Breast epithelium (tissue), 3 donors: ENCODE measurements around the gene CNTNAP2.

Experiments used
- POLR2AphosphoS5 ChIP-seq, 3 donors: sonication (generic); formaldehyde crosslinking; IDR thresholded peaks; one replicate each; pipeline ENCODE4 v1.6.1; 2017; ENCODE audit warnings: antibody characterized with exemption in 3 of 3
- TF ChIP-seq, protein P1 (sequence below), 3 donors: fragments of 450-650 bp; IDR thresholded peaks; one replicate each; pipeline ENCODE4 v1.5.1; 2016 to 2017; ENCODE audit warnings: antibody characterized with exemption in 3 of 3, mild to moderate bottlenecking in 3 of 3, moderate library complexity in 3 of 3

DNA sequence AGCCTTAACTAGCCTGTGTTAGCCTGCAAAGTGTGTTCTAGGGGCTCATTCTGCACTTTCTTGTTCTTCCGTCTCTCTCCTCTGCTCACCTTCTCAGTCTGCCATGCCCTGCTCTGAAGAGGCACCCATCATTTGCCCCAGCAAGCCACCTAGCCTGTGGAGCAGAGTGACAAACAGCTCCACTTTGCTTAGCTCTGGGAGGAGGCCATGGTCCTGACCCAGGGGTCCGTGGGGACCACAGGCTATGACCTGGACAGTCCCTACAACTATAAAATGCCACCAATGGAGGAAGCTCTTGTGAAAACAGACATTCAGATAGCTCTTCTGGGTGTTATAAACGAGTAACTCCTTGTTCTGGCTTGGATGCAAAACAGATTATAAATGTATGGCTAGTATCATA is 1029.6 kb downstream of the CNTNAP2 start:
- TF ChIP-seq, protein P1, sequence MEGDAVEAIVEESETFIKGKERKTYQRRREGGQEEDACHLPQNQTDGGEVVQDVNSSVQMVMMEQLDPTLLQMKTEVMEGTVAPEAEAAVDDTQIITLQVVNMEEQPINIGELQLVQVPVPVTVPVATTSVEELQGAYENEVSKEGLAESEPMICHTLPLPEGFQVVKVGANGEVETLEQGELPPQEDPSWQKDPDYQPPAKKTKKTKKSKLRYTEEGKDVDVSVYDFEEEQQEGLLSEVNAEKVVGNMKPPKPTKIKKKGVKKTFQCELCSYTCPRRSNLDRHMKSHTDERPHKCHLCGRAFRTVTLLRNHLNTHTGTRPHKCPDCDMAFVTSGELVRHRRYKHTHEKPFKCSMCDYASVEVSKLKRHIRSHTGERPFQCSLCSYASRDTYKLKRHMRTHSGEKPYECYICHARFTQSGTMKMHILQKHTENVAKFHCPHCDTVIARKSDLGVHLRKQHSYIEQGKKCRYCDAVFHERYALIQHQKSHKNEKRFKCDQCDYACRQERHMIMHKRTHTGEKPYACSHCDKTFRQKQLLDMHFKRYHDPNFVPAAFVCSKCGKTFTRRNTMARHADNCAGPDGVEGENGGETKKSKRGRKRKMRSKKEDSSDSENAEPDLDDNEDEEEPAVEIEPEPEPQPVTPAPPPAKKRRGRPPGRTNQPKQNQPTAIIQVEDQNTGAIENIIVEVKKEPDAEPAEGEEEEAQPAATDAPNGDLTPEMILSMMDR (IDR thresholded peaks at IDR 0.05) = no peak
- TF ChIP-seq POLR2AphosphoS5 (IDR thresholded peaks at IDR 0.05) = no peak
